ENCODE data around the gene LSM14B.
A peak's percentile ranks its signal among the peaks of the same experiment; 100 is the strongest.
"Not testable (repeated sequence)": the region's sequence is repeated elsewhere in the genome, so short reads cannot be mapped to it uniquely, and the experiment has no call there.

Gene LSM14B

DNA sequence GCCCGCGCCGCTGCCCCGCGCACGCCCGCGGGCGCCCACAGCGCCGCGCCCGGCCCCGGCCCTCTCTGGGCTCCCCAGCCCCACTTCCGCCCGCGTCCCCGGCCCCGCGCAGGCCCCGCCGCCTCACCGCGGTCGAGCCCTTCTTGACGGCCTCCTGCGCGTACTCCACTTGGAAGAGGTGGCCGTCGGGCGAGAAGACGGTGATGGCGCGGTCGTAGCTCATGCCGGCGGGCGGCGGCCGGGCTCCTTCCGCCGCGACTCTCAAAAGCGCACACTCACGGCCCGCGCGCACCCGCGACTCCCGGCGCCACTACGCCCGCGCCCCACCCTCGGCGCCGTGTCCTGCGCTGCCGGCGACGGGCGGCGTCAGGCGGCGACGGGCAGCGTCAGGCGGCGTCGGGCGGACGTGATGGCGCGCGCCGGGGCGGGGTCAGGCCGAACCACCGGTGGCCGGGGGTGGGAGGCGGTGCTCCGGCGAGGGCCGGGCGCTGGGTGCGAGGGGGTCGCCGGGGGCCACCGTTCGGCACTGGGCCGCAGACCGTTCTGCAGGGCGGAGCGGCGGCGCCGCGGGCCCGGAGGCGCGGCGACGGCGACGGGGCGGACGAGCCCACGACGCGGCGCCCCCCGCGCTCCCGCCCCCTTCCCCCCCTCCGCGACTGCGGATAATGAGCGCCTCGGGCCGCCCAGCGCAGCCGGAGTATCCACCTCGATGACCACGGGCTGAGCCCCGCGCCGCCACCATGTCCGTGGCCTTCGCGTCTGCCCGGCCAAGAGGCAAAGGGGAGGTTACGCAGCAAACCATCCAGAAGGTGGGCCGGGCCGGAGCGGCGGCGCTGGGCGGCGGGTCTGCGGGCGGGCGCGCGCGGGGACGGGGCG, 21.0 kb downstream of the LSM14B start, which contains the start of the genes PSMA7 and SS18L1:
PSMA7 (minus strand) TSS at position 314 of the 876 bp plus-strand sequence; CDS start at position 223, 91 bp downstream.
SS18L1 (plus strand) TSS at position 689 of the 876 bp plus-strand sequence; CDS start at position 741, 52 bp downstream.
- TF ChIP-seq, protein P1, sequence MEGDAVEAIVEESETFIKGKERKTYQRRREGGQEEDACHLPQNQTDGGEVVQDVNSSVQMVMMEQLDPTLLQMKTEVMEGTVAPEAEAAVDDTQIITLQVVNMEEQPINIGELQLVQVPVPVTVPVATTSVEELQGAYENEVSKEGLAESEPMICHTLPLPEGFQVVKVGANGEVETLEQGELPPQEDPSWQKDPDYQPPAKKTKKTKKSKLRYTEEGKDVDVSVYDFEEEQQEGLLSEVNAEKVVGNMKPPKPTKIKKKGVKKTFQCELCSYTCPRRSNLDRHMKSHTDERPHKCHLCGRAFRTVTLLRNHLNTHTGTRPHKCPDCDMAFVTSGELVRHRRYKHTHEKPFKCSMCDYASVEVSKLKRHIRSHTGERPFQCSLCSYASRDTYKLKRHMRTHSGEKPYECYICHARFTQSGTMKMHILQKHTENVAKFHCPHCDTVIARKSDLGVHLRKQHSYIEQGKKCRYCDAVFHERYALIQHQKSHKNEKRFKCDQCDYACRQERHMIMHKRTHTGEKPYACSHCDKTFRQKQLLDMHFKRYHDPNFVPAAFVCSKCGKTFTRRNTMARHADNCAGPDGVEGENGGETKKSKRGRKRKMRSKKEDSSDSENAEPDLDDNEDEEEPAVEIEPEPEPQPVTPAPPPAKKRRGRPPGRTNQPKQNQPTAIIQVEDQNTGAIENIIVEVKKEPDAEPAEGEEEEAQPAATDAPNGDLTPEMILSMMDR (conservative IDR thresholded peaks at IDR 0.05; ENCODE audit: low read depth, low read length) = no peak
- DNase-seq (ENCODE audit: low read depth) = peak; percentile 88
- H3K4me3 ChIP-seq (ENCODE audit: low read depth, low read length) = peak within 1 kb of the TSS; percentile 71

DNA sequence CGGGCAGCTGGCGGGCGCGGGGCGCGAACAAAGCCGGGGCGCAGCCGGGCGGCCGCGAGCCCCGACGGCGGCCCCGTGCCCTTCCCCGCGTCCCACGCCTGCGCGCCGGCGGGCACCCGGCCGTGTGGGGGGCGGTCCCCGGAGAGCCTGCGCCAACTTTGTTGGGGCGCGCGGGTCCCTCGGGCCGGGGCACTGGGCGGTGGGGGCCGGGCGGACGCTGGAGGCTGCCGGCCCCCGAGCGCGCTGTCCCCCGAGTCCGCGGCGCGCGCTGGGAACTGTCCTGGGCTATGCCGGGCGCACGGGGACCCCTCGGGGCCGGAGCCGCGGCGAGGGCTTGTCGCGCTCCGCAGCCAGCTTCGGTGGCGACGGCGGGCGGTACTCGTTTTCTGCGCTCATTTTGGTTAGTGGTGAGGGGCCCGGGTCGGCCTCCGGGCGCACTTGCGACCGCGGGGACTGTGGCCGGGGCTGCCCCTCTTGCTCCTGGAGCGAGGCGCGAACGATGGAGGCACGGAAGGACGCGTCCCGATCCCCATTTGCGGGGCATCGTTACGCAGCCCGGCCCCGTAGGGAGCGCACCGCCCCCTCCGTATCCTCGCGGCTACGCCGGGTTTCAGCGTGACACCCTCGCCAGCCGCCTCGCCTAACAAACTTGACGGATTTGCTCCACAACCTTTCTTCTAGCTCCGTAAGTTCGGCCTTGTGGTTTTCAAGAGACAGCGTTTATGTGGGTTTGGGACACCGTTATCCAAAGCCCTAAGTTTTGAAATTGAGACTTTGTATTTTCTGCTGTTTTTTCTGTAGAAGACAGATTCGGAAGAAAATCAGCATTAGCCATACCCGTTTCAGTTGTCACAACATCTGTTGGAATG, 21.9 kb downstream of the LSM14B start:
- TF ChIP-seq, protein P1 (conservative IDR thresholded peaks at IDR 0.05; ENCODE audit: low read depth, low read length) = no peak
- peak; percentile 72 for DNase-seq (ENCODE audit: low read depth)
- peak overlapping the region; percentile 71 for H3K4me3 ChIP-seq (ENCODE audit: low read depth, low read length)

DNA sequence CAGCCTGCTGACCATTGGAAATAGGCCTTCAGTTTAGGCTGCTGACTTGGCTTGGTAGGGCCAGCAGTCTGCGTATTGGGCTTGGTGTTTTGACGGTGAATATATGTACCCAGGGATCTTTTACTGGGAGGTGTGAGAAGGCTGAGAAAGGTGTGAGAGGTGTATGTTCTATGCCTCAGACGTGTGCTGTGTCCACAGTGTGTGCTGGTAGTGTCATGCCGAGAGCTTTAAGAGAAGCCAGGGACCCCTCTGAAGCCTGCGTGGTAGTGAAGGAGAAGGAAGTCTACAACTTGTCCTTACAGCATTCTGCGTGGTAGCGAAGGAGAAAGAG, 23.4 kb downstream of the LSM14B start:
- DNase-seq (ENCODE audit: low read depth) = no peak
- TF ChIP-seq, protein P1 (conservative IDR thresholded peaks at IDR 0.05; ENCODE audit: low read depth, low read length) = no peak

DNA sequence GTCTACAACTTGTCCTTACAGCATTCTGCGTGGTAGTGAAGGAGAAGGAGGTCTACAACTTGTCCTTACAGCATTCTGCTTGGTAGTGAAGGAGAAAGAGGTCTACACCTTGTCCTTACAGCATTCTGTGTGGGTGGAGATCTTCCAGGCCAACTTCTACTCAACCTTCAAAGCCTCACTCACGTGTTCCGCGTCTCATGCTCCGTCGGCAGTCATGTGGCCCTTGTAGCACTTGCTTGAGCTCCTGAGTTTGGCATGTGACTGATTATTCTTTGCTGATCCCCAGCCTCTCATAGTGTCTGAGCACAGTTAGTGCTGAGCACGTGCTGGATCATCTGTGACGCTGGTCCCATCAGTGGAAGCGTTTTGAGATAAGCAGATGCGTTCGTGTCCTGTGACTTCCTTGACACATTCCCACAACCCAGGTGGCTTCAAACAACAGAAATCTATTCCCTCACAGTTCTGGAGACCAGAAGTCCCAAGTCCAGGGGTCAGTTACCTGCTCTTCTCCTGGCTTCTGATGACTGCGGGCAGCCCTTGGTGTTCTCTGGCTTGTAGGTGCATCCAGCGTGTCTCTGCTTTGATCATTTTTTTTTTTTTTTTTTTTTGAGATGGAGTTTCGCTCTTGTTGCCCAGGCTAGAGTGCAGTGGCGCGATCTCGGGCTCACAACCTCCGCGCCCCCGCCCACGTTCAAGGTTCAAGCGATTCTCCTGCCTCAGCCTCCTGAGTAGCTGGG, 23.9 kb downstream of the LSM14B start:
- H3K4me3 ChIP-seq (ENCODE audit: low read depth, low read length) = no peak overlapping the region
- TF ChIP-seq, protein P1 (conservative IDR thresholded peaks at IDR 0.05; ENCODE audit: low read depth, low read length) = no peak
- no peak for DNase-seq (ENCODE audit: low read depth)

More for the DNA sequence above, 23.4 kb downstream of the LSM14B start:
- H3K4me3 ChIP-seq (ENCODE audit: low read depth, low read length) = no peak overlapping the region

DNA sequence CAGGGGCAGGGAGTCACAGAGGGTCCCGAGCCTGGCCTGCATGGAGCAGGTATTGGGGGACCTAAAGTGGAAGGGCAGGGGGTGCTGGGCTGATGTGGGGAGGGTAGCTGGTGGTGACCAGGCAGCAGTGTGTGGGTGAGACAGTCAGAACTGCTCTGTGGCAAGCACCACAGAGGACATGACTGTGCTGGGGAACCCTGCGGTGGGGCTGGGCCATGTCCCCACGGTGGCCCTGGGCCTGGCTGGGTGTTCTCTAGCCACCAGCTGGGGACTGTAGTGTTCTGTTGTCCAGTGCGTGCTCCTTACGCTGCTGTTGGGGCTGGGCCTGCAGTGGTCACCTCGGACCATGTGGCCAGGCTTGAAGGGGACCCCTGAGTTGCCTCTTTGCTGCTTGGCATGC, 24.9 kb downstream of the LSM14B start:
- TF ChIP-seq, protein P1 (conservative IDR thresholded peaks at IDR 0.05; ENCODE audit: low read depth, low read length) = no peak
- DNase-seq (ENCODE audit: low read depth) = no peak
- H3K4me3 ChIP-seq (ENCODE audit: low read depth, low read length) = no peak overlapping the region

DNA sequence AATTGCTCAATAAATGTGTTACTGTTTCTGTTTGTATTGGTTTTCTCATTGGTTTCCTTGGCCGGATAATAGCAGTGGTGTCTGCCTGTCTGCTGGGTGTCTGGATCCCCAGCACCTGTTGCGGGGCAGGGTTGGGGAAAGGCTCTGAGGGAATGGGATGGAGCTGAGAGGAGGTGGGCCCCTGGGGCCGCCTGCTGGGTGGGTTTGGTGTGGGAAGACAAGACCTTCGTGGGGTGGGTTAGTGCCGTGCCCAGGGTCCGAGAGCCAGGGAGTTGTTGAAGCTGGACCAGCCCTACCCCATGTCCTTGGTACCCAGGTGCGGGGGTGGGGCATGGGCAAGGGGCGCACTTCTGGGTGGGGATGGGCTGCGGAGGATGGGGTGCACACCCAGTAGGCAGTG, 25.3 kb downstream of the LSM14B start:
- TF ChIP-seq, protein P1 (conservative IDR thresholded peaks at IDR 0.05; ENCODE audit: low read depth, low read length) = no peak
- H3K4me3 ChIP-seq (ENCODE audit: low read depth, low read length) = no peak overlapping the region
- DNase-seq (ENCODE audit: low read depth) = no peak

DNA sequence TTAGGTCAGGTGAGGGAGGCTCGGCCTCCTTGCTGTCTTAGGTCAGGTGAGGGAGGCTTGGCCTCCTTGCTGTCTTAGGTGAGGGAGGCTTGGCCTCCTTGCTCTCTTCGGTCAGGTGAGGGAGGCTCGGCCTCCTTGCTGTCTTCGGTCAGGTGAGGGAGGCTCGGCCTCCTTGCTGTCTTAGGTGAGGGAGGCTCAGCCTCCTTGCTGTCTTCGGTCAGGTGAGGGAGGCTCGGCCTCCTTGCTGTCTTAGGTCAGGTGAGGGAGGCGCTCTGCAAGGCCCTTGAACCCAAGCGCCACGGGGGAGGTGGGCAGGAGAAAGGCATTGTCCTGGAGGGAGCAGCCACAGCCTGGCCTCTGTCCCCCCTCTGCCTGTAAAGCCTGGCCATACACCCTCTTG, 26.1 kb downstream of the LSM14B start:
- H3K4me3 ChIP-seq (ENCODE audit: low read depth, low read length); DNase-seq (ENCODE audit: low read depth): not testable (repeated sequence)

Data from choroid plexus epithelial cell (primary cell).